Measurements from ENCODE around the gene HOXB3. TPM values are rescaled to one million over a fixed set of nuclear protein-coding genes. Genes with fewer than 3 reads are reported as not detected.

The HOXB3 gene
- total RNA-seq, 6 donors from 2014 or later: 2.9 to 12.6 (median 7.9) TPM

GRCh38 chr17:48605991-48606891 is 16.2 kb upstream of the HOXB3 start:
- ATAC-seq (ENCODE audit: low FRiP score in 2 of 2) (no peak), DNase-seq (peak in 1 of 2 donors; percentile 71)
- TF ChIP-seq EP300 (IDR thresholded peaks at IDR 0.05): no peak
- no peak for TF ChIP-seq CTCF (IDR thresholded peaks at IDR 0.05)
- TF ChIP-seq POLR2AphosphoS5 (IDR thresholded peaks at IDR 0.05): no peak
- TF ChIP-seq POLR2A (IDR thresholded peaks at IDR 0.05): no peak
- Histone ChIP-seq H3K4me1 (peaks cover 7 to 28% (median 19%) of the 10 kb centered on the region in 4 donors), H3K36me3 (no peaks in the 10 kb centered on the region), H3K9me3 (no peaks in the 10 kb centered on the region), H3K4me3 (no peak overlapping the region), H3K27me3 (peaks cover 2 to 79% (median 41%) of the 10 kb centered on the region in 4 donors), H3K27ac (no peak overlapping the region)
- 53 to 55% methylated on average over 41 of the region's 41 CpGs for WGBS, 2 donors

GRCh38 chr17:48605409-48605919 is 15.4 kb upstream of the HOXB3 start:
- WGBS, 2 donors: 50 to 61% methylated on average over 7 to 10 of the region's 10 CpGs
- Histone ChIP-seq H3K36me3 (no peaks in the 10 kb centered on the region), H3K27me3 (peaks cover 2 to 72% (median 38%) of the 10 kb centered on the region in 4 donors), H3K4me3 (no peak overlapping the region), H3K27ac (no peak overlapping the region), H3K9me3 (no peaks in the 10 kb centered on the region), H3K4me1 (peaks cover 7 to 20% (median 13%) of the 10 kb centered on the region in 4 donors)
- TF ChIP-seq POLR2AphosphoS5 (IDR thresholded peaks at IDR 0.05) (no peak), CTCF (IDR thresholded peaks at IDR 0.05) (no peak), EP300 (IDR thresholded peaks at IDR 0.05) (no peak), POLR2A (IDR thresholded peaks at IDR 0.05) (no peak)
- no peak for DNase-seq
- no peak for ATAC-seq (ENCODE audit: low FRiP score in 2 of 2)

GRCh38 chr17:48604770-48605329 is 14.8 kb upstream of the HOXB3 start, which contains the start of gene HOXB6:
TSS of gene HOXB6 (minus strand) at chr17:48604986. CDS start at chr17:48598150, 6,836 bp downstream.
- peak within 1 kb of the TSS in 3 of 4 donors; percentile 1 to 13 (median 4) for H3K4me3 ChIP-seq
- no peaks in the 10 kb centered on the region for H3K36me3 ChIP-seq
- H3K27ac ChIP-seq: no peak within 1 kb of the TSS
- DNase-seq (peak in 1 of 2 donors; percentile 78), ATAC-seq (ENCODE audit: low FRiP score in 2 of 2) (no peak)
- no peaks in the 10 kb centered on the region for H3K9me3 ChIP-seq
- WGBS, 2 donors: 33 to 39% methylated on average over 16 of the region's 16 CpGs
- H3K27me3 ChIP-seq: peaks cover 0 to 66% (median 32%) of the 10 kb centered on the region in 4 donors
- TF ChIP-seq EP300 (IDR thresholded peaks at IDR 0.05) (no peak), CTCF (IDR thresholded peaks at IDR 0.05) (no peak), POLR2A (IDR thresholded peaks at IDR 0.05) (no peak), POLR2AphosphoS5 (IDR thresholded peaks at IDR 0.05) (no peak)
- H3K4me1 ChIP-seq: peaks cover 7 to 14% (median 7%) of the 10 kb centered on the region in 4 donors

GRCh38 chr17:48603959-48604769 is 14.1 kb upstream of the HOXB3 start:
- Histone ChIP-seq H3K4me3 (peak overlapping the region in 3 of 4 donors; percentile 1 to 13 (median 4)), H3K9me3 (no peaks in the 10 kb centered on the region), H3K27ac (no peak overlapping the region), H3K4me1 (peaks cover 6 to 12% (median 7%) of the 10 kb centered on the region in 4 donors), H3K36me3 (no peaks in the 10 kb centered on the region), H3K27me3 (peaks cover 0 to 65% (median 30%) of the 10 kb centered on the region in 4 donors)
- 31 to 42% methylated on average over 21 of the region's 21 CpGs for WGBS, 2 donors
- TF ChIP-seq POLR2A (IDR thresholded peaks at IDR 0.05) (no peak), CTCF (IDR thresholded peaks at IDR 0.05) (no peak), EP300 (IDR thresholded peaks at IDR 0.05) (no peak), POLR2AphosphoS5 (IDR thresholded peaks at IDR 0.05) (no peak)
- DNase-seq (peak in 1 of 2 donors; percentile 51), ATAC-seq (ENCODE audit: low FRiP score in 2 of 2) (peak in 1 of 2 donors; percentile 35)

Data from upper lobe of left lung (tissue), 6 donors.